ENCODE measurements around the gene SIPA1L3.

SIPA1L3 gene

DNA sequence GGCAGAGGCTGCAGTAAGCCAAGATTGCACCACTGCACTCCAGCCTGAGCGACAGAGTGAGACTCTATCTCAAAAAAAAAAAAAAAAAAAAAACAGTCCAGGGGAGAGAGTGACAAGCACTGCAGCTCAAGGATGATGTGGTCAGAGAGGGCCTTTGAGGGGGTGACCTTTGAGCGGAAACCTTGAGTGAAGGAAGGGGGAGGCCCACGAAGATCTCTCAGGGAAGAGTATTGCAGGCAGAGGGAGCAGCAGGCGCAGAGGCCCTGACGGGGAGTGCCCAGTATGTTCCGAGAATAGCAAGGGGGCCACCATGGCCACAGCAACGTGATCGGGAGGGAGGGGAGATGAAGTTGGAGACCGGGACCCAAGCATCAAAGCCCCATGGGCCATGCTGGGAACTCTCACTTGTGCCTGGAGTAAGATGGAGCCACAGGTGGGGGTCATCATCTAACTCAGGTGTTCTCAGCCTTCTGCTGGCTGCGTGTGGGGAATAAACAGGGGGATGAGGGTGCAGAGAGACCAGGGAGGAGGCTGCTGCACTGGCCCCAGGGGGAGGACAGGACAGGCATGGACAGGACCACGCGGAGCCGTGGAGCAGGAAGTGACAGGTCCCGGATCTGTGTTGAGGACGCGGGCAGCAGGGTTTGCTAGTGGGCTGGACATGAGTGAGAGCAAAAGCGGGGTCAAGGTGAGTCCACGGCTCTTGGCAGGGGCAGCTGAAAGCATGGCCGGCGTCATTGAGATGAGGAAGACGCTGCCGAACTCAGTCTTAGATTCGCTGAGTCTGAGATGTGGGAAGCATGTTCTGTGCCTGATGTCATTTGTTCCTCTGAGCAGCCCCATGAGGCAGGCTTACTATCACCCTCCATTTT is 256.6 kb downstream of the SIPA1L3 start:
- no peak for DNase-seq

DNA sequence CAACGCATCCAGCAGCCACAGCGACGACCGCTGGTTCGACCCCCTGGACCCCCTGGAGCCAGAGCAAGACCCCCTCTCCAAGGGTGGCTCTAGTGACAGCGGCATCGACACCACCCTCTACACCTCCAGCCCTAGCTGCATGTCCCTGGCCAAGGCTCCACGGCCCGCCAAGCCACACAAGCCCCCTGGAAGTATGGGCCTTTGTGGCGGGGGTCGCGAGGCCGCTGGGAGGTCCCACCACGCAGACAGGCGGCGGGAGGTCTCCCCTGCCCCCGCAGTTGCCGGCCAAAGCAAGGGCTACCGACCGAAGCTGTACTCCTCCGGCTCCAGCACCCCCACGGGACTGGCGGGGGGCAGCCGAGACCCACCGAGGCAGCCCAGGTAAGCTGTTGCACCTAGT is 257.5 kb downstream of the SIPA1L3 start:
- no peak for DNase-seq

DNA sequence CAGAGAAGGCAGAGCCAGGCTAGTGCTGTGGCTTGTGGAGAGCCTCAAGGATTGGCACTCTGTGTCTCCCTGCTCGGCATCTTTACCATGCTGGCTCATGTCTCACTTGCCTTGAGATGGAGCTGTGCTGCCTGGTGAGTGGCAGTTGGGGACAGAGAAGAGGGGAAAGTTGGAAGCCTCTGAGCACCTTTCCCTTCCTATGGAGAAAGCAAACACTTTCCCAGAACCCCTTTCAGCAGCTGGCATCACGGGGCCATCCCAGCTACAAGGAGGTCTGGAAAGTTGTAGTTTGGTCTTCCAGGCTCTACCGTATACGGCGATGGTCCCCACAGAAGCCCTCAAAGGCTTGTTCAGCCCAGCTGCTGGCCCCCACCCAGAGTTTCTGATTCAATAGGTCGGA is 258.3 kb downstream of the SIPA1L3 start:
- DNase-seq = no peak

DNA sequence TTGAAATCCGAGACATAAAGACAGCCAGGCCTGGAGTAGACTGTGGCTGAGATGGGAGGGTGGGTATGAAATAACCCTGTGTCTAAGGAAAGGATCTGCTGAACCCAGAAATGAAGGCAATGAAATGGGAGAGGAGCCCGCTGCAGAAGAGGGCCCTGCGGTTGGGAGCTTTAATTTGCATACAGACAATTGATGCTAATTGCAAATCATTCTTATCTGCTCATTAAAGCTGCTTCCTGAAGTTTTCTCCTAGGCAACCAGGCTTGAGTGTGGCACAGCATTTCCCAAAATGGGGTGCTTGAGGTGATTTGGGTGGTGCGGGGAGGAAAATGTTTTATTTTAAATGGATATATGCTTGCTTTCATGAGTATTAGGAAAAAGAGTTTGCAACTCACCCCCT is 261.6 kb downstream of the SIPA1L3 start:
- no peak for DNase-seq

DNA sequence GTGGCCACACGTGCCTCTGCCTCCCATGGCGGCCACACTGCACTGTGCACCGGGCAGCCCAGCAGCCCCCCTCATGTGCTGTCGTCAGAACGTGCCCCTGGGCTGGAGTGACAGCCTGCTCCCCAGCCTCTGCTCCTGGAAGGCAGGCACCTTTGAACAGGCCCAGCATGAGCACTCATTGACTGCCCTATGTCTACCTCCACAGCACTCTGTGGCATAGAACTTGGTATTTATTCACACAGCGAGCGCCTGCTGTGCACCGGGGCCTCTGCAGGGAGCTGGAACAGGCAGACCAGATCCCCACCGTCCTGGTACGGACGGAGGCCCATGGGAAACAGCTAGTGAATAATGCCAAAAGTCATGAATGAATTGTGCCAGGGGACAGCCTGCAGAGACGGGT is 263.3 kb downstream of the SIPA1L3 start:
- no peak for DNase-seq

DNA sequence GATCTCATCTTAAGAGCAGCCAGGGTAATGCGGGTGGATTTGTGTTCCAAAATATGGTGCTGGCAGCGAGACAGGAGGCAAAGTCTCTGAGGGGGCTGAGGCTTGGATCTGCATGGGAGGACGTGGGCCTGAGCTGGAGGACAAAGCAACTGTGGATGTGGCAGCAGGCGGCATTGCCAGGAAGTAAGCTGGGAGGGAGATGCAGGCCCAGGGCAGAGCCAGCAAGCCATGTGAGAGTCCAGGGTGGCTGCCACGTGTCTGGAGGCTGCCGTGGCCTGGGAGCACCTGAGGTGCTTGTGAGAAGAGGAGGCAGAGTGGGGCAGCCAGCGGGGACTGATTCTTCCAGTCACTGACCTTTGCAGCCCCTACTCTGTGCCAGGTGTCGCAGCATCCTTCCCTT is 265.0 kb downstream of the SIPA1L3 start:
- no peak for DNase-seq

DNA sequence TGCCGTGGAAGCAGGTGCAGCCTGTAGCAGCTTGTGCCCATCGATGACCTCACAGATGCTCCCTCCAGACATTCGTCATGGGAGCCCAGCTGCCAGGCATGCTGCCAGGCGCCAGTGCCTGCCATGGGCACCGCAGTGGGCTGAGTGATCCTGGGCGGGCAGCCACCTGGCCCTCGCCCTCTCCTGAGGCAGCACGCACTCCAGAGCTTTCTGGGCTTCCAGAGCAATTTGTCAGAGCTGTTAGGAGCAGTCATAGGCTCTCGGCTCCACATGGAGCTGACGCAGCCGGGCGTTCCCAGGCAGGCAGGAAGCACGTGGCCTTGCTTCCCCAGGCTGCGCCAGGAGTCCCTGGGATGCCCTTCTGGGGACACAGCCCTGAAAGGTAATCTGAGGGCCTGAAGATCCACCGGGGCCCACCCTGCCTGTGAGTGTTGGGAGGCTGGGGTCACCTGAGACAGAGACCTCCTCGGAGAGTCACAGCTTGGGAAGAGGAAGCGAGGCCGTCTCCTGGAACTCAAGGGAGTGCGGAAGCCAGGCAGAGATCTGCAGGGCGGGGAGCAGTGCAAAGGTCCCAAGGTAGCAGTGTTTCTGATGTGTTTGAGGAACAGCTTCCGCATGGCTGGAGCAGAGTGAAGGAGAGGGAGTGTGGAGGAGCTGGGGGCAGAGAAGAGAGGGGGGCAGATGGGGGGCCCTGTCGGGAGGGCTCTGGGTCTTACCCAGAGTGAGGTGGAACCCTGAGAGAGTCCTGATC is 266.5 kb downstream of the SIPA1L3 start:
- DNase-seq = no peak

DNA sequence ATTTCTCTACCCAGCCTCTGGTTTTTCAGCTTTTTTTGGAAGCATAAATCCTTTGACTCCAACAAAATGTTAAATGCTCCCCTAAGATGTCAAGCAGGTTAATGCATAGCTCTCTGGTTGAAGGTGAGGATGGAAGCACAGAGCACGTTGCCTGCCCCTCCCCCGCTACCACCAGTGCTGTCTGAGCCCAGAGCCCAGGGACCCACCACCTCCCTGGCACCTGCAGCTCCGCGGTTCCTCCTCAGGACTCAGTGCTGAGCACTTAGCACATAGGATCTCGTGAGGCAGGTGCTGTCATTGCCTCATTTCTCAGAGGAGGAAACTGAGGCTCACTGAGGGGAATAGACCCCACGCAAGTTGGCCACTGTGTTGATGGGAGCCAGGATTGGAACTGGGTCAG is 268.4 kb downstream of the SIPA1L3 start:
- no peak for DNase-seq

DNA sequence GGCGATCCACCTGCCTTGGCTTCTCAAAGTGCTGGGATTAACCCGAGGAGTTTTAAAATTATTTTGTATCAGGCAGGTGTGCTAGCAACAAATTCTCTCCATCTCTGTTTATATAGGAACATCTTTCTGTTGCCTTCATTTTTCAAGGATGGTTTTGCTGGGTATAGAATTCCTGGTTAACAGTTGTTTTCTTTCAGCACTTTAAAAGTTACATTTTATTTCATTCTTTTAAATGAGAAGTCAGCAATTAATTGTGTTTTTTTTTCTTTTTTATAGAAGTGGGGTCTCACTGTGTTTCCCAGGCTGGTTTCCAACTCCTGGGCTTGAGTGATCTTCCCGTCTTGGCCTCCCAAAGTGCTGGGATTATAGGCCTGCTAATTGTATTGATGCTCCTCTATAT is 273.1 kb downstream of the SIPA1L3 start:
- DNase-seq = no peak

DNA sequence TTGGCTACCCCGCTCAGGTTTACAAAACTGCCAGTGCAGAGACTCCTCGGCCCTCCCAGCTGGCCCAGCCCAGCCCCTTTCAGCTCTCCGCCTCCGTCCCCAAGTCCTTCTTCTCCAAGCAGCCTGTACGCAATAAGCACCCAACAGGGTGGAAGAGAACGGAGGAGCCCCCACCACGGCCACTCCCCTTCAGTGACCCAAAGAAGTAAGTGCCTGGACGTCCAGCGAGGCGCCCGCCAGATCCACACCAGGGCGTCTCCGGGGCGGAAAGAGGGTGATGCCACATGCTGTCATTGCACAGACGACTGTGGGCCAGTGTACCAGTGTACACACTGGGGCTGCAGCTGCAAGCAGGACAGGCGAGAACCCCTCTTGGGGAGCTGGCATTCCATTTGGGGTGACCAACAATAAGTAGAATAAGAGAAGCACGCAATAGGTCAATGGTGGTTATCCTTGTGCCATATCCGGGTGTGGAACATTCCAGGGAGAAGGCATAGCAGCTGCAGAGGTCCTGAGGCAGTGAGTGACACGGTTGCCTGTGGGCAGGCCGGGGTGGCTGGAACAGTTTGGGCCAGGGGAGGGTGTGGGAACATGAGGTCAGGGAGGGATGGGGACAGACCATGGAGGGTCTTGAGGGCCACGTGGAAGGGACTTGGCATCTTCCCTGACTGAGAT is 275.7 kb downstream of the SIPA1L3 start:
- no peak for DNase-seq

DNA sequence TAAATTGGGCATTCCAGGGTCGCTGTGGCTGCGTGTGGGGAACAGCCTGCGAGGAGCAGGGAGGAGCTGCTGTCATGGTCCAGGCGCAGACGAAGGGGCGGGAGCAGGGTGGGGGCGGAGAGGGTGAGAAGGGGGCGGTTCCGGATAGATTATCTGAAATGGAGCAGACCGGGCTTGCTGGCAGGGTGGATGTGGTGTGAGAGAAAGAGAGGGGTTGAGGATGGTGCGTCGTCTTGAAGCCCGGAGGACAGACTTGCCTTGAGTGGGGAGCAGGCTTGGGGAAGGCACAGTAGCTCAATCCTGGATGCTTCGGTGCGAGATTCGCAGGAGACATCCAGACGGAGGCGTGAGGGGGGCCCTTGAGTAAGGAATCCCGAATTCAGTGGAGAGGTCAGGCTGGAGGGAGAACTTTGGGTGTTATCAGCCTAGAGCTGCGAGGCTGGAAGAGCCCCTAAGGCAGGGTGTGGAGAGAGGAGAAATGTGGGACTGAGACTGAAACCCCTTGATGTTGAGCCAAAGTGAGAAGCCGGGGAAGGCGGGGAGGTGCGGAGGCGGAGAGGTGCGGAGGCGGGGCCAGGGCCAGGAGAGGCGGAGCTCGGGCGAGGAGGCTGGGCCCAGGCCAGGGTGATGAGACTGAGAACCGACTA is 276.4 kb downstream of the SIPA1L3 start:
- no peak for DNase-seq

DNA sequence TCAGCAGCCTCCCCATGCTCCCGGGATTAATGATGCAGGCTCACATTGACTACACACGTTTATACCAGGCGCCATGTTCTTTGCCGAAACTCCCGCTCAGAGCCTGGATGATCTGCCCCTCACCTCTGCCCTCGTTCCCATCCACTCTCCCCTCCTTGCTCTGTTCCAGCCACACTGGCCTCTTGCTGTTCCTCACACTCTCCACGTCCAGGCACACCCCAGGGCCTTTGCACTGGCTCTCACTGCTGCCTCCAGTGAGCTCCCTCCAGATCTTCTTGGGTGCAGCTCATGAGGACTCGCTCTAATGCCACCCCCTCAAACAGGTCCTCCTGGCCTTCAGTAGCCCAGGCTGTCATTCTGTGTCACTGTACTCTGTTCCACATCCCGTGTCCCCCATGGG is 277.8 kb downstream of the SIPA1L3 start:
- no peak for DNase-seq

DNA sequence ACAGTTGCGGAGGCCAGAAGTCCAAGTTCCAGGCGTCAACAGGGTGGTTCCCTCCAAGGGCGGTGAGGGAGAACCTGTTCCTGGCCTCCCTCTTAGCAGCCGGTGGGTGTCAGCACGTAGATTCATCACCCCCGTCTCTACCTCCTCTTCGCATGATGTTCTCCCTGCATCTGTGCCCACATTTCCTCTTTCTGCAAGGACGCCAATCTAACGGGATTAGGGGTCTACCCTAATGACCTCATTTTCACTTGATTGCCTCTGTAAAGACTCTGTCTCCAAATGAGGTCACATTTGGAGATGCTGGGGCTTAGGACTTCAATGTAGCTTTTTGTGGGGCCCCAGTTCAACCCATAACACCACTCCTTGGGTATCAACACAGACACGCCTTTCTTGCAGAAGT is 278.6 kb downstream of the SIPA1L3 start:
- no peak for DNase-seq

DNA sequence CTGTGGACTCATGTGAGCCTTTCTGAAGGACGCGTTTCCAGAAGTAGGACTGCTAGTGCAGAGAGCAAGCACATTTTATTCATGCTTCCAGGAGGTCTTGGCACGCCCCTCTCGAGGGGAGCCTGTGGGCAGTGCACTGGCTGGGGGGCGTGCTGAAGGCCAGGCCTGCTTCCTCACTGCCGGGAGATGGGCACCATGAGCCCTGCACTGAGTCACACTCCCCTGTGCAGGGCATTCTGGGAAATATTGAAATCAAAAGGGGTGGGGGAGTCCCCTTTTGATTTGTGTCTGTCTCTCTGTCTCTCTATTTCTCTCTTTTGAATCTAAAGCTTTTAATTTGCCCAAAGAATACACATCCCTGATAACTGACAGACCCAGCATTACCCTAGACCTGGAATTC is 283.1 kb downstream of the SIPA1L3 start:
- DNase-seq = no peak

DNA sequence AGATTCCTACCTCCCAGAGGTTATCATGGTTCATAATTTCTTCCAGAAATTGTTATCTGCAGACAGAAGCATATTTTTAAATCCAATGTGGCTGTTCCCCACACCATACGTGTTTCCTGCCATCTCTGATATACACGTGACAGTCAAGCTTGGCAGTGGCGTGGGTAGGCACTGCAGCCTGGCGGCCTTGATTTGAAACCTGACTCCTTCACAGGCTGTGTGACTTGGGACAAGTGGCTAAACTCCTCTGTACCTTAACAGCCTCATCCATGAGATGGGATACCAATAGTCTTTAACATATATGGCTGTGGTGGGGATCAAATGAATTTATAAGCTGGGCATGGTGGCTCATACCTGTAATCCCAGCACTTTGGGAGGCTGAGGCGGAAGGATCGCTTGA is 283.8 kb downstream of the SIPA1L3 start:
- DNase-seq = no peak

DNA sequence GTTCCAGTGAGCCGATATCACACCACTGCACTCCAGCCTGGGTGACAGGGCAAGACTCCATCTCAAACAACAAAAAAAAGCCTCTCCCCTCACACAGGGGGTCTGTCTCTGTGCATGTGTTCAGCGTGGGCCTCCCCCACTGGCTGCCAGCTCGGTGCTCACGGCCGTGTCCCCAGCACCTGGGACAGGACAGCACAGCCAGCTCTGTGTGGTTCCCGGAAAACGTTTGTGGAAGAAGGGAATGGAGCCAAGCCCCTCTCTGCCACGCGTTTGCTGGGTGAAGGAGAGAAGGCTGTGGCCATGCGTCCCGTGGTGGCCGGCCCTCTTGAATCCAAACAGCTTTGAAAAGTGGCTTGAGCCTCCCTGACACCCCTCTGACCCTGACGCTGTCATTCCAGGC is 284.7 kb downstream of the SIPA1L3 start:
- no peak for DNase-seq

DNA sequence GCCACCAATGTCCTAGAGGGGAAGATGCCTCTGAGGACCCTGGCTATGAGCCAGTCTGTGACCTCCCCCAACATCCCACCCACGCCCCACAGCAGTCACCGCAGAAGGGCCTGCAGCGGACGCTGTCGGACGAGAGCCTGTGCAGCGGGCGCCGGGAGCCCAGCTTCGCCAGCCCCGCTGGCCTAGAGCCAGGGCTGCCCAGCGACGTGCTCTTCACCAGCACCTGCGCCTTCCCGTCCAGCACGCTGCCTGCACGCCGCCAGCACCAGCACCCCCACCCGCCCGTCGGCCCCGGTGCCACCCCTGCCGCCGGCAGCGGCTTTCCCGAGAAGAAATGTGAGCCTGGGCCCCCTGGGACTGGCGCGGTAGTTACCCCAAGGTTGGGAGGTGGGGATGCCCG is 286.4 kb downstream of the SIPA1L3 start:
- no peak for DNase-seq

DNA sequence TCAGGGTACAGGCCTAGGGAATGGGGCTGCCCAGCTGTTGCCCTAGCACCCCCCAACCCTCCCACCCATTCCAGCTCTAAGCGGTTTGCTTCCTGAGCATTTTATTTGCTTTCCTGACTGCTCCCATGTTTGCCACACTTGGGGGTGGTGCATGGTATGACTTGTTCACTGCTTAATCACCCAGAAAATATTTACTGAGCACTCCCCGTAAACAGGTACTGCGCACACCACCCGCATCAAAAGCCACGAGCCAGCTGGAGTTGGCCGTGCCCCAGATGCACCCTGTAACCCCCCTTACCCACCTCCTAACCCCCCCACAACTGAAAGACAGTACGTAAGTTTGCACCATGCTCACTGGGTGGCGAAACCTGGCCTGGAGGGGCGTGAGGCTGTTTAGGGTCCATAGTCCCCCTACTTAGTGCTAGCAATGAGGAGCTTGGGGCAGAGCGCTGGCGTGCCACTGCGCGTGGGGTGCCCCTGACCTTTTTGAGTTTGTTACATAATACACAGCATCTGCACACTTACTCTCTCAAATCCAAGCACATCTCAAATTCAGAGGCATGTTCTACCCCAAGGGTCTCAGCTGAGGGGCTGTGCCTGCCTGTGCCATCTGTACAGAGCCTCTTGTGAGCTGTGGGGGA is 287.2 kb downstream of the SIPA1L3 start:
- no peak for DNase-seq

DNA sequence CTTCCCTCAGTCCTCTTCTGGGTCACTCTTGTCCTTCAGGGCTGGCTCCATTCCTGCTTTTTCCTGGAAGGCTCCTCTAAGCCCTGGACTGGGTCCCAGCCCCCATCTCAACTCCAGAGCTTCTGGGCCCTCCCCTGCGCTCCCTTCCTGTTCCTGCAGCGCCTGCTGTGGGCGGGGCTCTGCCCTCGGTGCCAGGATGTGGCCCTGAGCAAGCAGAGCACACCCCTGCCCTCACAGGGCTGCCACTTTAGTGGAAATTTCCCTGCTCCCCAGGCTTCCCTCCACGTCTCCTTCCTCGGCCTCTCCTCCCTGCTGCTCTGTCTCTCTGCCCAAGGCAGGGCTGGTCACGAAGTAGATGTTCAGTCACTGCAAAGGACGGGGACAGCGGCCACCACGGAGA is 288.2 kb downstream of the SIPA1L3 start:
- no peak for DNase-seq

DNA sequence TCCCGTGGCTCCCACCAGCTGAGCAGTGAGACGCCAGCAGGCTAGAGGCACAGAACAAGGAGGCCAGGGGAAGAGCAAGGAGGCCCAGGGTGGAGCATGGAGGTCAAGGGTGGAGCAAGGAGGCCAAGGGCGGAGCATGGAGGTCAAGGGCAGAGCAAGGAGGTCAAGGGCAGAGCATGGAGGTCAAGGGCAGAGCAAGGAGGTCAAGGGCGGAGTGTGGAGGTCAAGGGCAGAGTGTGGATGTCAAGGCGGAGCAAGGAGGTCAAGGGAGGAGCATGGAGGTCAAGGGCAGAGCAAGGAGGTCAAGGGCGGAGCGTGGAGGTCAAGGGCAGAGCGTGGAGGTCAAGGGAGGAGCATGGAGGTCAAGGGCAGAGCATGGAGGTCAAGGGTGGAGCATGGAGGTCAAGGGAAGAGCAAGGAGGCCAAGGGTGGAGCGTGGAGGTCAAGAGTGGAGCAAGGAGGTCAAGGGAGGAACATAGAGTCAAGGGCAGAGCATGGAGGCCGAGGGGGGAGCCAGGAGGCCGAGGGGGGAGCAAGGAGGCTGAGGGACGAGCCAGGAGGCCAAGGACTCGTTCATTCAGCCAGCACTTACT is 289.3 kb downstream of the SIPA1L3 start:
- no peak for DNase-seq

DNA sequence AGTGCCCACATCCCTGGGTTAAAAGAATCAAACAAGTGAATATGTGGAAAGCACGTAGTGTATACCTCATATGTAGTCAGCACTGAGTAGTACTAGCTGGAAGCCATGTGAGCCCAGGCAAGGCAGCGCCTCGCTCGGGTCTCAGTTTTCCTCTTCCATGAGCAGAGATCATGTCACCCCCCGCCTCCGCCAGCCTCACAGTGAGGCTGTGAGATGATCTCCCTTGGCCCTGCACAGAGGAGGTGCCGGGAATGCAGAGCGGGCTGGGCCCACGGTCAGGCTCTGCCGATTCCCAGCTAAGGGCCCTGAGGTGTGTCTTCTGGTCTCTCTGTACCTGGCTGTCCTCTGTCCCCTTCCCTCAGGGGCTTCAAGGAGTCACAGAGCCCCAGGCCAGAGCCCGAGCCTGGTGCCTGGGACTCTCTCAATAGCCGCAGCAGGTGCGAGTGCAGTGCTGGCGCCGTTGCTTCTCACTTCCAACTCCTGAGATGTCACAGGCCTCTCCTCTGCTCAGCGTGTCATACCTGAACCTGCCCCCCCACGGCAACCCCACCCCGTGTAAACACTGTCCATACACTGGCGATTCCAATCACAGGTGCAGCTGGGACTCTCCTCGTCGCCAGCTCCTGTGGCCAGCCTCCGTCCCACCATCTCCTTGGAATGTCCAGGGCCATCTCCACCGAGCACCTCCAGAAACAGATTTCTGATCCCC is 290.1 kb downstream of the SIPA1L3 start:
- no peak for DNase-seq
